Astrocyte (in vitro differentiated cells and primary cell): ENCODE results near the gene IFITM5.
"Not testable (repeated sequence)": the region's sequence is repeated elsewhere in the genome, so short reads cannot be mapped to it uniquely, and the experiment has no call there.

Experiments used
- EZH2 ChIP-seq: IDR thresholded peaks from 2 replicates; pipeline ENCODE4 v1.6.1; 2012; ENCODE audit warnings: mild to moderate bottlenecking, low read length, inconsistent platforms; ENCODE audit not compliant: insufficient read depth
- TF ChIP-seq, protein P1 (sequence below): IDR thresholded peaks from 2 replicates; pipeline ENCODE4 v1.5.1; 2011; ENCODE audit warnings: low read depth, mild to moderate bottlenecking, inconsistent platforms, low read length, moderate library complexity; ENCODE audit not compliant: insufficient read depth

DNA sequence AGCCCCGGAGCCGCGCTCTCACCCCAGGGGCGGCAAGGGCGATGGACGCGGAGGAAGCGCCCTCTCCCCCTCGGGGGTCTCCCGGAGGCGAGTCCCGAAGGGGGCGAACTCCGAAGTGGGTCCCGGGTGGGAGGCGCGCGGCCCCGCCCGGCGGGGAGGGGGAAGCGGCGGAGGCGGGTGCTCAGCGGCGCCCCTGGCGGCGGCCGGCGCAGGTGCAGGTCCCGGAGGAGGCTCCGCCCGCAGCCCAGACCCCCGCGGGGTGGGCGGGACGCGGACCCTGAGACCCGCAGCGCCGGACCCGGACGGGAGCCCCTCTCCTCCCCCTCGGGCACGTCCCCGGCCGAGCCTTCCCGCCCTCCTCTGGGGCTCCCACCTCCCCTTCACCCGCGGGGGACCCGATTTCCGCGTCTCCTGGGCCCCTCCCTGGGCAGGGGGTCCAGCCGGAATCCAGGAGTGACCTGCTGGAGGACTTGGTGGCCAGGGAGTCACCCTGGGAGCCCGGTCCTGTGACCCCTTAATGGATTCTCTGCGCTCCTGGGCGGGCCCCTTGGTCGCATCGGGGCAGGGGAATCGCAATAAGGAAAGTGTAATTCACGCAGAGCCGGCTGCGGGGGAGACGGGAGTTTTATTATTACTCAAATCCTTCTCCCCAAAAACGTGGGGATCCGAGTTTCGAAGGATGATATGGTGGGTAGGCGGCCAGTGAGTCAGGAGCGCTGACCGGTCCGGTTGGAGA lies 11.9 kb upstream of the IFITM5 start:
- not testable (repeated sequence) for TF ChIP-seq EZH2
- TF ChIP-seq, protein P1, sequence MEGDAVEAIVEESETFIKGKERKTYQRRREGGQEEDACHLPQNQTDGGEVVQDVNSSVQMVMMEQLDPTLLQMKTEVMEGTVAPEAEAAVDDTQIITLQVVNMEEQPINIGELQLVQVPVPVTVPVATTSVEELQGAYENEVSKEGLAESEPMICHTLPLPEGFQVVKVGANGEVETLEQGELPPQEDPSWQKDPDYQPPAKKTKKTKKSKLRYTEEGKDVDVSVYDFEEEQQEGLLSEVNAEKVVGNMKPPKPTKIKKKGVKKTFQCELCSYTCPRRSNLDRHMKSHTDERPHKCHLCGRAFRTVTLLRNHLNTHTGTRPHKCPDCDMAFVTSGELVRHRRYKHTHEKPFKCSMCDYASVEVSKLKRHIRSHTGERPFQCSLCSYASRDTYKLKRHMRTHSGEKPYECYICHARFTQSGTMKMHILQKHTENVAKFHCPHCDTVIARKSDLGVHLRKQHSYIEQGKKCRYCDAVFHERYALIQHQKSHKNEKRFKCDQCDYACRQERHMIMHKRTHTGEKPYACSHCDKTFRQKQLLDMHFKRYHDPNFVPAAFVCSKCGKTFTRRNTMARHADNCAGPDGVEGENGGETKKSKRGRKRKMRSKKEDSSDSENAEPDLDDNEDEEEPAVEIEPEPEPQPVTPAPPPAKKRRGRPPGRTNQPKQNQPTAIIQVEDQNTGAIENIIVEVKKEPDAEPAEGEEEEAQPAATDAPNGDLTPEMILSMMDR = not testable (repeated sequence)
